Measurements from ENCODE around the gene ANGEL1.

ANGEL1 gene

GRCh38 chr14:76772300-76773187 is 40.1 kb downstream of the ANGEL1 start:
- Histone ChIP-seq H3K9ac (ENCODE audit: low read length) (peak overlapping the region; percentile 10), H3K9me3 (ENCODE audit: control insufficient read depth, insufficient read depth, low read depth, low read length) (peaks cover 6% of the 10 kb centered on the region; the same call in 1 of the 2 replicates), H3K27ac (ENCODE audit: low read depth, low read length) (no peak overlapping the region; the same call in 1 of the 2 replicates), H3K36me3 (ENCODE audit: control insufficient read depth, insufficient read depth, low read length) (no peaks in the 10 kb centered on the region), H3K4me1 (ENCODE audit: control insufficient read depth, insufficient read depth, low read length) (peaks cover 47% of the 10 kb centered on the region), H3K27me3 (ENCODE audit: control insufficient read depth, insufficient read depth, low read length) (peaks cover 9% of the 10 kb centered on the region; the same call in 1 of the 2 replicates), H3K4me3 (ENCODE audit: low read depth, low read length) (no peak overlapping the region; the same call in 1 of the 2 replicates)

- H3K9me3 ChIP-seq (ENCODE audit: control insufficient read depth, insufficient read depth, low read depth, low read length): peaks cover 6% of the 10 kb centered on the region; the same call in 1 of the 2 replicates
- H3K27ac ChIP-seq (ENCODE audit: low read depth, low read length): no peak overlapping the region
- no peaks in the 10 kb centered on the region for H3K36me3 ChIP-seq (ENCODE audit: control insufficient read depth, insufficient read depth, low read length)
- no peak overlapping the region for H3K9ac ChIP-seq (ENCODE audit: low read length)
- peaks cover 45% of the 10 kb centered on the region for H3K4me1 ChIP-seq (ENCODE audit: control insufficient read depth, insufficient read depth, low read length)
- peaks cover 9% of the 10 kb centered on the region; the same call in 1 of the 2 replicates for H3K27me3 ChIP-seq (ENCODE audit: control insufficient read depth, insufficient read depth, low read length)
- H3K4me3 ChIP-seq (ENCODE audit: low read depth, low read length): no peak overlapping the region
These were observed 41.2 kb downstream of the ANGEL1 start for GRCh38 chr14:76771437-76771980.

- Histone ChIP-seq H3K9ac (ENCODE audit: low read length) (no peak overlapping the region), H3K4me3 (ENCODE audit: low read depth, low read length) (no peak overlapping the region), H3K27ac (ENCODE audit: low read depth, low read length) (no peak overlapping the region), H3K36me3 (ENCODE audit: control insufficient read depth, insufficient read depth, low read length) (no peaks in the 10 kb centered on the region), H3K4me1 (ENCODE audit: control insufficient read depth, insufficient read depth, low read length) (peaks cover 43% of the 10 kb centered on the region), H3K27me3 (ENCODE audit: control insufficient read depth, insufficient read depth, low read length) (peaks cover 12% of the 10 kb centered on the region; the same call in 1 of the 2 replicates), H3K9me3 (ENCODE audit: control insufficient read depth, insufficient read depth, low read depth, low read length) (peaks cover 6% of the 10 kb centered on the region; the same call in 1 of the 2 replicates)
These were observed 41.9 kb downstream of the ANGEL1 start for GRCh38 chr14:76770521-76771436.

GRCh38 chr14:76769636-76770292 is 42.9 kb downstream of the ANGEL1 start:
- peaks cover 40% of the 10 kb centered on the region for H3K4me1 ChIP-seq (ENCODE audit: control insufficient read depth, insufficient read depth, low read length)
- H3K27ac ChIP-seq (ENCODE audit: low read depth, low read length): no peak overlapping the region

GRCh38 chr14:76768671-76769500 is 43.8 kb downstream of the ANGEL1 start:
- Histone ChIP-seq H3K27ac (ENCODE audit: low read depth, low read length) (no peak overlapping the region), H3K27me3 (ENCODE audit: control insufficient read depth, insufficient read depth, low read length) (peaks cover 19% of the 10 kb centered on the region), H3K4me1 (ENCODE audit: control insufficient read depth, insufficient read depth, low read length) (peaks cover 32% of the 10 kb centered on the region), H3K9ac (ENCODE audit: low read length) (no peak overlapping the region), H3K4me3 (ENCODE audit: low read depth, low read length) (peak overlapping the region; percentile 9; the same call in 1 of the 2 replicates), H3K9me3 (ENCODE audit: control insufficient read depth, insufficient read depth, low read depth, low read length) (peaks cover 6% of the 10 kb centered on the region; the same call in 1 of the 2 replicates), H3K36me3 (ENCODE audit: control insufficient read depth, insufficient read depth, low read length) (no peaks in the 10 kb centered on the region)

More at GRCh38 chr14:76769636-76770292, 42.9 kb downstream of the ANGEL1 start:
- Histone ChIP-seq H3K4me3 (ENCODE audit: low read depth, low read length) (no peak overlapping the region), H3K27me3 (ENCODE audit: control insufficient read depth, insufficient read depth, low read length) (peaks cover 16% of the 10 kb centered on the region; the same call in 1 of the 2 replicates), H3K9ac (ENCODE audit: low read length) (no peak overlapping the region), H3K36me3 (ENCODE audit: control insufficient read depth, insufficient read depth, low read length) (no peaks in the 10 kb centered on the region), H3K9me3 (ENCODE audit: control insufficient read depth, insufficient read depth, low read depth, low read length) (peaks cover 6% of the 10 kb centered on the region; the same call in 1 of the 2 replicates)

- H3K9ac ChIP-seq (ENCODE audit: low read length): no peak overlapping the region
- H3K9me3 ChIP-seq (ENCODE audit: control insufficient read depth, insufficient read depth, low read depth, low read length): peaks cover 6% of the 10 kb centered on the region; the same call in 1 of the 2 replicates
- H3K4me3 ChIP-seq (ENCODE audit: low read depth, low read length): peak overlapping the region; percentile 9; the same call in 1 of the 2 replicates
- no peaks in the 10 kb centered on the region for H3K36me3 ChIP-seq (ENCODE audit: control insufficient read depth, insufficient read depth, low read length)
- H3K27ac ChIP-seq (ENCODE audit: low read depth, low read length): no peak overlapping the region
- peaks cover 28% of the 10 kb centered on the region for H3K27me3 ChIP-seq (ENCODE audit: control insufficient read depth, insufficient read depth, low read length)
- peaks cover 24% of the 10 kb centered on the region for H3K4me1 ChIP-seq (ENCODE audit: control insufficient read depth, insufficient read depth, low read length)
These were observed 44.7 kb downstream of the ANGEL1 start for GRCh38 chr14:76767681-76768656.

- no peak overlapping the region for H3K9ac ChIP-seq (ENCODE audit: low read length)
- H3K9me3 ChIP-seq (ENCODE audit: control insufficient read depth, insufficient read depth, low read depth, low read length): peaks cover 6% of the 10 kb centered on the region; the same call in 1 of the 2 replicates
- H3K27me3 ChIP-seq (ENCODE audit: control insufficient read depth, insufficient read depth, low read length): peaks cover 49% of the 10 kb centered on the region
- no peak overlapping the region for H3K27ac ChIP-seq (ENCODE audit: low read depth, low read length)
- H3K4me1 ChIP-seq (ENCODE audit: control insufficient read depth, insufficient read depth, low read length): peaks cover 21% of the 10 kb centered on the region
- H3K36me3 ChIP-seq (ENCODE audit: control insufficient read depth, insufficient read depth, low read length): no peaks in the 10 kb centered on the region
- H3K4me3 ChIP-seq (ENCODE audit: low read depth, low read length): no peak overlapping the region
These were observed 47.2 kb downstream of the ANGEL1 start for GRCh38 chr14:76765461-76765931.

- Histone ChIP-seq H3K4me3 (ENCODE audit: low read depth, low read length) (peak overlapping the region; percentile 16; the same call in 1 of the 2 replicates), H3K9me3 (ENCODE audit: control insufficient read depth, insufficient read depth, low read depth, low read length) (no peaks in the 10 kb centered on the region), H3K27me3 (ENCODE audit: control insufficient read depth, insufficient read depth, low read length) (peaks cover 65% of the 10 kb centered on the region), H3K27ac (ENCODE audit: low read depth, low read length) (no peak overlapping the region), H3K4me1 (ENCODE audit: control insufficient read depth, insufficient read depth, low read length) (peaks cover 18% of the 10 kb centered on the region), H3K36me3 (ENCODE audit: control insufficient read depth, insufficient read depth, low read length) (no peaks in the 10 kb centered on the region), H3K9ac (ENCODE audit: low read length) (no peak overlapping the region)
These were observed 49.3 kb downstream of the ANGEL1 start for GRCh38 chr14:76763096-76764041.
